SH-SY5Y (cell line): ENCODE data around the gene FBXW4.

ENCODE experiments used
- GATA2 ChIP-seq: IDR thresholded peaks from 2 replicates; pipeline ENCODE4 v1.6.1; 2011; ENCODE audit warnings: mild to moderate bottlenecking, low read depth, low read length
- GATA3 ChIP-seq: IDR thresholded peaks from 2 replicates; pipeline ENCODE4 v1.6.1; 2011; ENCODE audit warnings: low read depth, mild to moderate bottlenecking, low read length, moderate library complexity

Gene FBXW4

DNA sequence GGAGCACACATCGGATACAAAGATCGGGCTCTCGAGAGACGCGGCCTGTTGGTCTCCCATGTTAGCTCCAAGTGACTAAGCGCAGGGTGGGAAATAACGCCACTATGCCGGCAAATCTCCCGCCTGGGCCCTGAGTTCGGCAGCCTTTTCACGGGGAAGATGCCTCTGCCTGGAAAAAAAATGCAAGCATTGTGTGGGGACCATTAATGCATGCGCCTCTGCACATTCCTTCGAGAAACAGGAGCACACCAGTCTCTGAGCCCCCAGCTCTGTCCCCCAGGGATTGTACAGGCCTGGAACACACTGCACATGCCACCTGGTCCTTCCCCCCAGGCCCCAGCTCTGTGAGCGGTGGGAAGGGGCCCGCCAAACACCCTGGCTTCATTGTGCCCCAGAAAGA lies 44.1 kb downstream of the FBXW4 start:
- TF ChIP-seq GATA2: no peak
- TF ChIP-seq GATA3: no peak

DNA sequence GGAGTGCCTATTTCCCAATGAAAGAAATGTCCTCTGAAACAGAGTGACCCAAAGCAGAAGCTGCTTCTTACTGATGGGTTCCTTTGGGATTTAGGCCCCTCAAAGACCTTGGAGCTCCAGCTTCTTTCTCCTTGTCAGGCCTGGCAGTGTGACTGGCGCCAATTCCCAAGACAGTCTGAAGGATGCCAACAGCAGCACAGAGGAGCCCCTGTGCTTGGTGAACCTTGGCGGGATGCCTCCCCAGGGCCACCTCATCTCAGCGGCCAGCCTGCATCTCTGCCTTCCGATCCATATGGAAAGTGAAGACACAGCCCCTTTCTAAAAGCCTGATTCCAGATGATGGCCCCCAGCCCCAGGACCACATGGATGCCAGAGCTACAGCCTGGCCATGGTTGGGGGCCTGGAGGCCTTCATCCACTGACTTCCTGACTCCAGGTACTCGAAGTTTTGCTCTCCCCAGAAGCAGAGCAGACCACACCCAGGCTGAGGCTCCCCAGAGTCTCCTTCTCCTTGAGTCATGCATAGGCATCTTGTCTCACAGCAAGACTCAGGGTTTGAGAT lies 45.4 kb downstream of the FBXW4 start:
- TF ChIP-seq GATA2: no peak
- no peak for TF ChIP-seq GATA3

DNA sequence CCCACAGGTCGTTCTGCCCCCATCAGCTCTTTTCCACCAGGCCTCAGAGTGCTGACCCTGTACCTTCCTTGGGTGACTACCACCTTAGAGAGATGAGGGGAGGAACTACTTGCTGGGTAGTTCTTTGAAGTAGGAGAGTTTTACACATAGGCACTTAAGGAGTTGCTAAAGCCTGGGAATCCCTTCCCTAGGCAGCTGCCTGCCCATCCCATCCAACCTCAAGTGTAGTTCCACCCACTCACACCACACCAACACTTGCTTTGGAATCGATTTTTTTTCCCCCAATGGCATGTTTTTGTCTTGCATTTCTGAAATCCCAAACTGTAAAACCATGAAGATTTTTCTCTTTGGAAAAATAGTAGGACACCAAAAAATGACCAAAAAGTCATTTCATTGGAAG lies 47.7 kb downstream of the FBXW4 start:
- no peak for TF ChIP-seq GATA3

DNA sequence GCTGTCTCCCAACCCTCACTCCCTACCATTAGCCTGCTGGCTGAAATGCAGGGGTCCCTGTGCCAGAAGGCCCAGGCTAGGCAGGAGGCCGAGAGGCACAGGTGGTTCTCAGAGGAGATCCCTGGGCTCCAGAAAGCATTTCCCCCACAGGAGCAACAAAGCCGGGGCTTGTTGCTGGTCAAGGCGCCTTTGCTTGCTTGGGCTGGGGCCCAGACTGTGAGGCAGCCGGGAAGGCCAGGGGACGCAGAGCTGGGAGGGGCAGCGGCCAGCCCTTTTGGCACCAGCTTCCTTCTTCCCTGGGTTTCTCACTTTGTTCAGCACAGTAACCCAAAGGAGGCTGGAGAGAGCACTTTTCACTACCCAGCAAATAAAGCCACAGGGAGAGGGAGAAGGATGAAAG lies 48.6 kb downstream of the FBXW4 start:
- TF ChIP-seq GATA3: no peak
- no peak for TF ChIP-seq GATA2

DNA sequence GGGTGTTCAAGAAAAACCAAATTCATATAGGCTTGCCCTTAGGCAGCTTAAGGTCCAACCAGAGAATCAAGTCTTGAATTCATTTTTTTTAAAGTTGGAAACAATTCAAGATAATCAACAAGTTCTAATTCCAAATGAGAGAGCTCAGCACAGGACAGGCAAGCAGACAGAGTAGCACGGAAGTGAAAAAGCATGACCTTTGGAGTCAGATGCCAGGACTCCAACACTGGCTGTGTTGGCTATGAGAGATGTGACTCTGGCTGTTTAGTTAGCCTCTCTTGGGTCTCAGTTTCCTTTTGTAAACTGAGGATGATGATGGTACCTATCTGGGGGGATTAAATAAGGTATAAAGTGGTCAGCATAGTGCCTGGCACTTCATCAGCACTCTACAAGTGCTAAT lies 49.3 kb downstream of the FBXW4 start:
- TF ChIP-seq GATA3: no peak
- no peak for TF ChIP-seq GATA2

DNA sequence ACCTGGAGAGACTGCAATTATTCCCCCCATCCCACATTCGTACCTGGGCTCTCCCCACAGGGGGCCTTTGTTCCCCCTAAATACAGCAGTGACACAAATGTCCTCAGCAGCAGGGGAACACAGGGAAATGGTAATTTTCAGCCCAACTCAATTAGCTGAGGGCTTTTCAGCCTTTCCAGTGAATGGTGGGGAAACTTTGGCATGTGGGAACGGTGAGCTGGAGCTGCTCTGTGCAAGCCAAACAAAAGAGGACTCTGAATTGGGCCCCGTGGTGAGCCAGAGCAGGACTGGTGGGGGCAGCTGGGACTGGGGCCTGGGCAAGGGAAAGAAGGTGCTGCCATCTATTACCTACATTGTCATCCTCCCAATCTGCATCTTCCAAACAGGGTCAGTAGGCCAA lies 51.0 kb downstream of the FBXW4 start:
- TF ChIP-seq GATA2 (no peak), GATA3 (no peak)

GRCh38 chr10:101643546-101643945 lies 51.4 kb downstream of the FBXW4 start:
- TF ChIP-seq GATA2: no peak
- no peak for TF ChIP-seq GATA3

GRCh38 chr10:101639141-101639900 lies 55.6 kb downstream of the FBXW4 start:
- TF ChIP-seq GATA2 (no peak), GATA3 (no peak)

GRCh38 chr10:101631821-101632475 lies 63.0 kb downstream of the FBXW4 start:
- TF ChIP-seq GATA3 (no peak), GATA2 (no peak)

GRCh38 chr10:101630633-101630920 lies 64.4 kb downstream of the FBXW4 start:
- TF ChIP-seq GATA3 (no peak), GATA2 (no peak)

DNA sequence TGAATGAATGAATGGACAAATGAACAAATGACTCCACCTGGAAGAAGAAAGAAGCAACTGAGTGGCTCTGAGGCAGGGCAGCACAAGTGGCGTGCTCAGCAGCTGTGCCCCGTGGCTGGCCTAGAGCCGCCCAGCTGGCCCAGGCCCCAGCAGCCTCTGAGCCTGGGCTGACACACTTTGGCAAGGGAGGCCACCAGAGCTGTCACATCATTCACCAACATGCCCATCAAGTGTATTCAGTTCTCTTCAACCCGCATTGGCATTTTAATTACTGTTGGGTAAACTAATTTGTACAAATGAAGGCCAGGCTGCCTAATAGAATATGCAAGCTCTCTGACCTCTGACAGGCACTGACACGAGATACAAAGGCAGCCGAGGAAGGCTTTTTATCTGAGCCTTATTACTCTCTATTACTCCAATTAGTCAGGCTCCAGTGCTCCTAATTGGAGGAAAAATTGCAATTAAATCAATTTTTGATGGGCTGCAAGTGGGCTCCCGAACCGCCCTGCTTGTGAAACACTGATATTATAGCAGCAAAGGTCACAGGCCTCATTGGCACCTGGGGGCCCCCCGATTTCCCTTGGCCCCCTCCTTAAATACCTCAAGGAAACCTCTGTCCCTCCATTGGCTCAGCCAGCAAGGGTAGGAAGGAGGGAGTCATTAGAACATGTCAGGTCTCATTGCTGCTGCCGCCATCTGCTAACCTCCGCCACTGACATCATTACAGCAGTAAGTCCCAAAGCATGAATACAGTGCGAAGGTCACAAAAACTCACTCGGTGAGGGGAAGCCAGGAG lies 64.9 kb downstream of the FBXW4 start:
- no peak for TF ChIP-seq GATA2
- TF ChIP-seq GATA3: no peak

- no peak for TF ChIP-seq GATA2
- TF ChIP-seq GATA3: no peak
Measured at GRCh38 chr10:101625821-101626412, 69.1 kb downstream of the FBXW4 start.

GRCh38 chr10:101624526-101625102 lies 70.4 kb downstream of the FBXW4 start:
- TF ChIP-seq GATA2: no peak
- no peak for TF ChIP-seq GATA3

DNA sequence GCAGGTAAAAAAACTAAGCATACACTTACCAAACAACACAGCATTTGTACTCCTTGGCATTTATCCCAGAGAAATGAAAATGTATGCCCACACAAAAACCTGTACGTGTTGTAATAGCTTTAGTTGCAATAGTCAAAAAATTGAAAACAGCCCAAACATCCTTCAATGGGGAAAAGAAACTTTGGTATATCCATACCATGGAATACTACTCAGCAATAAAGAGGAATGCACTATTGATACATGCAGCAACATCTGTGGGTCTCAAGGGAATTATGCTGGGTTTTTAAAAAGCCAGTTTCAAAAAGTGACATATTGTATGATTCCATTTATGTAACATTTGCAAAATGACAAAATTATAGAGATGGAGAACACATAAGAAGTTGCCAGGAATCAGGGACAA lies 71.4 kb downstream of the FBXW4 start:
- TF ChIP-seq GATA3 (no peak), GATA2 (no peak)
